ENCODE results near the gene ZNF597.
A peak's percentile ranks its signal among the peaks of the same experiment; 100 is the strongest.

Gene ZNF597, protein sequence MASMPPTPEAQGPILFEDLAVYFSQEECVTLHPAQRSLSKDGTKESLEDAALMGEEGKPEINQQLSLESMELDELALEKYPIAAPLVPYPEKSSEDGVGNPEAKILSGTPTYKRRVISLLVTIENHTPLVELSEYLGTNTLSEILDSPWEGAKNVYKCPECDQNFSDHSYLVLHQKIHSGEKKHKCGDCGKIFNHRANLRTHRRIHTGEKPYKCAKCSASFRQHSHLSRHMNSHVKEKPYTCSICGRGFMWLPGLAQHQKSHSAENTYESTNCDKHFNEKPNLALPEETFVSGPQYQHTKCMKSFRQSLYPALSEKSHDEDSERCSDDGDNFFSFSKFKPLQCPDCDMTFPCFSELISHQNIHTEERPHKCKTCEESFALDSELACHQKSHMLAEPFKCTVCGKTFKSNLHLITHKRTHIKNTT

DNA sequence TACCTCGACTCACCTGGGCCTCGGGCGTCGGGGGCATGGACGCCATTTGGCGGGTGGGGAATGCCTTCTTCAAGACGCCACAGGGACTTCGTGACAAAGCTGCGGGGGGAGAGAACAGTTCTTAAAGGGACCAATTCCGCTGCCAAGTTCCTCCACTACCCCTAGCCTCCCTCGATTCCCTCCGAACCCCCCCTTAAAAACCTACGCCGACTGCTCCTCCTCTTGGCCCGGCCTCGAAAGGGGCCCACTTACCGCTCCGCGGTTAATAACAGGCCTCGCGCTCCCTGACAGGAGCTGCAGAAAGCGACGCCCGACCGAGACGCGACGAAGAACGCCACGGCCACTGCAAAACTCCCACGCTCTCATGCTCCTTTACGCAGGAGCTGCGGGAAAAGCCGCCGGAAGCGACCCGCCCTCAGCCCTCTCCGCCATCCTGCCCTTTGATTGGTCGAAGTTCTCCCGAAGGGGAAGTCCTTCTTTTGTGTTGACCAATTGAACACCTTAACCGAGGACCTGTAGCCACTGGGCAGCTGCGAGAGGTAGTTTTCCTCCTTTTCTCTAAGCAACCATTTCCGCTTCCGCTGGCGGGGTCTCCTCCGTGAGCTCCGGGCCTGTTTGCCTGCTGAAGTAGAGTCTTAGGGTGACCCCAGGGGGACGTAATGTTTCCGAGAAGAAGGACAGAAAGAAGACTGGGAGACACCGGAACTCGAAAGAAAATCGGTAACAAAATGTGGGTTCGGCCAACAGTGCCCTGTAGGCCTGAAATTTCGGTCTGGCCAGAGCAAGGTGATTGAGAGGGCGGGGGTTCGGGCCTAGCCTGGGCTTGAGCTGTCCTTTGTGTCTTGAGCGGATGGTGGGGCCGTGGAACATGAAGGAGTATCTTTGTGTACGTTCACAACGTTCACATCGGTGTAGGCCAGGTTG, at the start of gene ZNF597, which contains the start of gene NAA60:
Gene ZNF597, minus strand, starts transcription at position 397 of the 924 bp plus-strand sequence. Its CDS starts 351 bp downstream, at position 46.
Gene NAA60, plus strand, starts transcription at position 573 of the 924 bp plus-strand sequence. CDS start 32,548 bp downstream, outside the sequence.
- peak; percentile 94 for DNase-seq
- in situ Hi-C loops (cut with HindIII; ENCODE audit: low pct_ligation_motif_present, low pct_unique_long_range_greater_than_20kb, low sequenced_read_pairs): no loop called here

DNA sequence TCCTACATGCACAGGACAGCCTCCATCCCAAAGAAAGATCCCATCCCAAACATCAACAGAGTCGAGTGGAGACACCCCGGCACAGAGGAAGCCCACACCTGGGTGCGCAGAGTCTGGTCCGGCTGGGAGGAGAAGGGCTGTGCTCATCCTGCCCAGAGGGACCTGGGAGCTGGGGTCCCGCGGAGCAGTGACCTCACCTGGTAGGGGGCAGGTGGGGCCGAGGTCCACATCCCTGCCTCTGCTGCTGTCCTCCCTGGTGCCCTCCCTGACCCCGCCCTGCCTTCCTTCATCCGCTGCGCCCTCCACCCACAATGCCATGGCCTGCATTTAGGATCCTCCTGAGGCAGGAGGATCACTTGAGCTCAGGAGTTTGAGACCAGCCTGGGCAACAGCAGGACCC, 49.1 kb upstream of the ZNF597 start:
- in situ Hi-C loops (cut with HindIII; ENCODE audit: low pct_ligation_motif_present, low pct_unique_long_range_greater_than_20kb, low sequenced_read_pairs): no loop called here
- no peak for DNase-seq

DNA sequence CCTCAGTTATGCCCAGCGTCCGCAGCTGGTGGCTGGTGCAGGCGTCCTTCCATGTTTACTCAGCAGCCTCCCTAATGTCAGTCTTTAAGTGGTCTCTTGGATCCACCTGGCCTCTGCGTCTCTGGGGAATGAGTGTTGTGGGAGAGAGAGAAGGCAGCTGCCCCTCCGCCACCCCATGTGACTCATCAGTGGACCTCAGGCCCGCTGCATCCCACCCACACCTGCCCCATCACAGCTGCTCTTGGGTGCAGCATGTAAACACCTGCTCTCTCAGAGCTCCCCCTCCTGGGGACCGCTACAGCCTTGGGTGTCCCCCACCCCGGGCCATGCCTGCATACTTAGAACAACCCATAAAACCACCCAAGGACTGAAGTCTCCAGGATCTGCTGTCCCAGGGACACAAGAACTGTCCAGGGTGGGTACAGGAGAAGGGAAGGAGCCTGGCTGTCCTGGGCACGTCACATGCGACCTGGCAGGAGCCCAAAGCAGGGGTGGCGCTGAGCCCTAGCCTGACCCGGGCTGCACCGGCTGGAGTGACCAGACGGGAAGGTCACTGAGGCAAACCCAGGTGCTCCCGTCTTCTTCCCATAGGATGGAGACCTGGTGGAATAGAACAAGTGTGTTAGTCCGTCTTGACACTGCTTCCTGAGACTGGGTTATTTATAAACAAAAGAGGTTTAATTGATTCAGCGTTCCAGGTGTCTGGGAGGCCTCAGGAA, 47.8 kb upstream of the ZNF597 start:
- DNase-seq: no peak
- in situ Hi-C loops (cut with HindIII; ENCODE audit: low pct_ligation_motif_present, low pct_unique_long_range_greater_than_20kb, low sequenced_read_pairs): no loop called here

DNA sequence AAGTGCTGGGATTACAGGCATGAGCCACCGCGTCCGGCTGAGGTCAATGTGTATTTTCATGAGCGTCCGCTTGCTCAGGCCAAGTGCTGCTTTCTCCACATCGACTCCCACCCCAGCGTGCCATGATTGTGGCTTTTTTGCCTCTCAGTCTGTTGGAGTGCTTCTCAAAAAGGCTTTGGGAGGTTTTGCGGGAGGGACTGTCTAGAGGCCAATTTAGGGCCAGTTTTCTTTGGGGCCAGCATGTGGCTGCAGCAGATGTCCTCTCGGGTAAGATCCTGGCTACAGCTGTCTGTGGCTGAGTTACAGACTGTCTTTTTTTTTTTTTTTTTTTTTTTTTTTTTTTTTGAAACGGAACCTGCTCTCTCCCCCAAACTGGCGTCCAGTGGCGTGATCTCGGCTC, 45.5 kb upstream of the ZNF597 start:
- in situ Hi-C loops (cut with HindIII; ENCODE audit: low pct_ligation_motif_present, low pct_unique_long_range_greater_than_20kb, low sequenced_read_pairs): no loop called here
- DNase-seq: no peak

DNA sequence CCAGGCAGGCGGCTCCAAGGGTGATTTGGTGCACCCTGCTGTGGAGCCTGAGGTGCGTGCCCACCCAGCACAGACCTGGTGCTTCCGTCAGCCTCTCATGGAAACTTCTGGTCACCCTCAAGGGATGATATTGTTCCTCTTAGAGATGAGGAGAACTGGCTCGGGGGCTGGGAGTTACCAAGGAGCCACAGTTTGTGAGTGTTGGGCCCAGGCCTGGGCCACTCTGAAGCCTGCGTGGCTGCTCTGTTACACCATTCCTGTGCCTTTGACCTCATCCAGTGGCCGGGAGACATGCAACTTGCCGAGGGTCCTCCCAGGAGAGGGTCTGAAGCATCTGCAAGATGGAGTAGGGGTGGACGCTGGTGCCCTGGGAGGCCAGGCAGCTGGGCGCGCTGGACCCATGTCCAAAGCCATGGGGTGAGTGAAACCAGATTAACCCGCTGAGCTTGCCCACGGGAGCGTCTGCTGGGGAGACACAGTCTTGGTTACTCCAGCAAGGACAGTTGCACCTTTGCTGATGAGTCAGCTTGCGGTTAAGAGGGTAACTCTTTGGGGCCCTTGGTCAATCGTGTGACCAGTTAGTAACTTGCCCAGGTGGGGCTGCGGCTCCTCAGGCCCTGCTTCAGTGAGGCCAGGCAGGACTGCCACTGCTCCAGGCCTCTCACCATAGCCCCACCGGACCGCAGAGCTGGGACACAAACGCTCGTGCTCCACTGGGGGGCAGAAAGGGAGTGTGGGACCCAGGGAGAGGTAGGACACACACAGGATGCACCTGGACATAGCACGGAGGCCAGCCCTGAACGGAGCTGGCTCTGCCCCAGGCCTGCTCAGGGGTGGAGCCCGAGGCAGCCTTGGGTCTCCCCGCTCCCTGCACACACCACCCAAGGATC, 44.5 kb upstream of the ZNF597 start:
- in situ Hi-C loops (cut with HindIII; ENCODE audit: low pct_ligation_motif_present, low pct_unique_long_range_greater_than_20kb, low sequenced_read_pairs): no loop called here
- no peak for DNase-seq

DNA sequence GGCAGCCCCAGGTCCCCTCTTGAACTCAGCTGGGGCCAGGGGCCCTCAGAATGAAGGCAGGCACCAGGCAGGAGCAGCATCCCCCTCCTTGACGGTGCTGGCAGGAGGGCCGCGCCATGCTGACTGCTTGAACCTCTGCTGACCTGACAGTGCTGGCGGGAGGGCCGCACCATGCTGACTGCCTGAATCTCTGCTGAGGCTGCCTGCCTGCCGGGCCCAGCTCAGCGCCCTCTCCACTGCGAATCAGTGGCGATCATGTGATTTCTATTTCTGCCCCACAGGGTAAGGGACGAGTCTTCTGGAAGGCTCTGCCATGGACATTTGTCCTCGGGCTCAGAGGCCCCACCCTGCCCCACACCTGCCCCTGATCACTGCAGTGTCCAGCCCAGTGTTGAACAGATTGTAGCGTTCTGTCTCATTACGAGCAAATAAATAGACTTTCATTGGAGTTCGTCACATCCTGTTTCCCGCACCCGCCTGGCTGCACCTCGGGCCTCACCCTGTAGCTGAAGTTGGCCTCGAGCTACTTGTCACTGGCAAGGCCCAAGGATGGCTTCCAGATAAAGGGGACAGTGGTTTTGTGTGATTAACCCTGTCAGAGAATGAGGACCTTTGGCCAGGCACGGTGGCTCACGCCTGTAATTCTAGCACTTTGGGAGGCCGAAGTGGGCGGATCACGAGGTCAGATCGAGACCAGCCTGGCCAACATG, 43.4 kb upstream of the ZNF597 start:
- in situ Hi-C loops (cut with HindIII; ENCODE audit: low pct_ligation_motif_present, low pct_unique_long_range_greater_than_20kb, low sequenced_read_pairs): no loop called here
- no peak for DNase-seq

DNA sequence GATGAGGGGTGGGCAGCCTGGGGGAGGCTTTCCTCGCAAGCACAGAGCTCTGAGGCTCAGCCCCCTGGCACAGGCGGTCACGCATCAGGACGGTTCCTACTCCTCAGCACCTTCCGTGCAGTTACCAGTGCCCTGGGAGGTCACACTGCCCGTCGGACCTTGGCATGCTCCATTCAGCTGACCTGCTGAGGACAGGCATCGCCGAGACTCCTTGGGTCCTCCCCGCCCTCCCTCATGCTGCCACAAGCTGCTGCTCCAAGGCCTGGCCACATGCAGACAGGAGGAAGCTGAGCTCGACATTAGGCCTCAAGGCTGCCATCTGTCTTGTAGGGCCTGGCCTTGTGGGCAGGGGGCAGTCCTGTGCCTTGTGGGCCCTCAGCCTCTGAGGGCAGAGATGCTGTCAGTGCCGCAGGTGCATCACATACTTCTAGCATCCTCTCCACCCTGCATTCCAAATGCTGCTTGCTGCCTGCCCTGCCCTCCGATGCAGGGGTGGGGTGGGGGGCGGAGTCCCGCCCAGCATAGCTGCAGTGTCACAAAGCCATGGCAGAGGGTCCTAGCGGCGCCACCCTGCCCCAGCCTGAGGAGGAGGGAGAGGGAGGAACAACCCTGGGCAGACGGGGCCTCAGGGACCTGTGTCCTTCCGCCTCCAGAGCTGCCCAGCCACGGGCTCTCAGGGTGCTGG, 42.7 kb upstream of the ZNF597 start:
- in situ Hi-C loops (cut with HindIII; ENCODE audit: low pct_ligation_motif_present, low pct_unique_long_range_greater_than_20kb, low sequenced_read_pairs): no loop called here
- no peak for DNase-seq

DNA sequence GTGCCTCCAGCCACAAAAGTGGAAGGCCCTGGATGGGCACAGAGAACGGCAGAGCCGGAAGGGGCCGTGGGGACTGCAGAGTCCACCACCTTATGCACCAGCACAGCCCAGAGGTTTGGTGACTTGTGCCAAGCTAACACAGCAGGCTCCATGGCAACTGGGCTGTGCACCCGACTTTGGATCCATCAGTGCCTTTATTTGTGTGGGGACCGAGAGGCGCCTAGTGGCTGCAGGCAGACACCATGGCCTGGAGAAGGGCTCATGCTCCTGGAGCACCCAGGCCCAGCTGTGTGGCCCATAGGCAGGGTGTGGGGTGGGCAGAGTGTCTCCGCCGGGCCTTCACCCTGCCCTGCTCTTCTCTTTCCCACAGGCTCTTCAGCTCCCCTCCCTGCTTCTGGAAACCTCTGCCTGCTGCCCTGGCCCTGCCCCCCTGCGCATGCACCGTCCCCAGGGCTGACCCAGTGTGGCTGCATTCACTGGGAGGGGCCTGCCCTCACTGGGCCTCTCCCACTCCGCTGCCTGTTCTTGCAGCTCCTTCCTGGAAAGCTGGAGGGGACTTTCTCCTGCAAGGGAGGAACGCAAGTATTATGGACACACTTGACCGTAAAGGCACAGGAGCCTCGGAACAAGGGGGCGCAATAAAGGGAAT, 41.9 kb upstream of the ZNF597 start:
- in situ Hi-C loops (cut with HindIII; ENCODE audit: low pct_ligation_motif_present, low pct_unique_long_range_greater_than_20kb, low sequenced_read_pairs): no loop called here

DNA sequence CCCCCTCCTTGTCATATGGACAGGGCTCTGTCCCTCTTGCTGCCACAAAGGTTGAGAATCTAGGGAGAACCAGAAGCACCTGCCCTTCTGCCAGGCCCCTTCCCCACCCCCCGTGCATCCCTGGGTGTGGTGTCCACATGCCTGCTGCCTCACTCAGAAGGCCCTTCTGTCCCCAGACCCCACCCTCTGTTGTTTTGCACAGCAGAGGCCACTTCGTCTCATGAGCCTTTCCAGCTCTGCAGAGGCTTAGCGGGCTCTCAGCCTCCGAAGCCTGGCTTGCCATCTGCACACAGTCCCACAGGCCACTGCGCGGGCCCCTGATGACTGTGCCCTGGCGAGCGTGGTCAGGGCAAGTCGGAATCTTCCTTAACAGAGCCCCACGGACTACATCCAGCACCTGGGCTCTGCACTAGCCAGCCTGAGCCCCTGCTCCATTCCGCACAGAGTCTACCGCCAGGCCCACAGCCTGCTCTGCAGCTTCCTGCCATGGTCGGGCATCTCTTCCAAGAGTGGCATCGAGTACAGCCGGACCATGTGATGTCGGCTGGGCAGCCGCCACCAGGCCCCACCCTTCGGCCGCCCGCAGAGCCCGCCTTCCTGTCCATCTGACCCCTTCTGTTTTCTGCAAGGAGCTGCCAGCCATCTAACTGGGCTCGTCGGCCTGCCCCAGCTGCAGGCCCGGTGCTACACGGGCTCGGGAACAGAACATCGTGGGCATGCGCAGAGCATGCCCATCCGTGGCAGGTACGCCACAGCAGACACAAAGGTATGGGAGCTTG, 41.2 kb upstream of the ZNF597 start:
- no peak for DNase-seq
- in situ Hi-C loops (cut with HindIII; ENCODE audit: low pct_ligation_motif_present, low pct_unique_long_range_greater_than_20kb, low sequenced_read_pairs): no loop called here

More for the DNA sequence above, 41.9 kb upstream of the ZNF597 start:
- DNase-seq: no peak

DNA sequence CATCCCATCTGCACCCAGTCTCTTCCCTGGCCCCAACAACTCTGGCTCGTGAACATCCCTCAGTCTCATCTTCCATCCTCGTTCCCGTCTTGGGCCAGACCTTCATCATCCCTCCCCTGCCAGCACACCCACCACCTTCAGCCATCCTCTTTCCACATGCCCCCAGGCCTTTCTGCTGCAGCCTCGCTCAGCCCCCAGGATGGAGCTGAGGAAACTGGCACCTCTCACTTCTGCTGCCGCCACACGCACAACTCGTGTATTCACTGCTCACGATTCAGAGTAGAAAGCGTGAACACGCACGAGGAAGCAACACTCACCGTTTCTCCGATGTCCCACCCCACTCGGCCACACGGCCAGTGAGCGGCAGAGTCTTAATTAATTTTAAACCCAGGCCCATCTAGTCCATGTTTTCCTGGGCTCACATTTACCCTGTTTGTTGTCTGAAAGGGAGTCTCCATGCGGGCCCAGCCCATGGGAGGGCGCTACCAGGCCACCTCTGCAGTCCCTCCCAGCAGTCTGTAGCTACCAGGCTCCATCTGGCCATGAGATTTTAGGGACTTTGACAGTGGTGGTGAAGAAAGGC, 39.4 kb upstream of the ZNF597 start:
- in situ Hi-C loops (cut with HindIII; ENCODE audit: low pct_ligation_motif_present, low pct_unique_long_range_greater_than_20kb, low sequenced_read_pairs): no loop called here
- no peak for DNase-seq

DNA sequence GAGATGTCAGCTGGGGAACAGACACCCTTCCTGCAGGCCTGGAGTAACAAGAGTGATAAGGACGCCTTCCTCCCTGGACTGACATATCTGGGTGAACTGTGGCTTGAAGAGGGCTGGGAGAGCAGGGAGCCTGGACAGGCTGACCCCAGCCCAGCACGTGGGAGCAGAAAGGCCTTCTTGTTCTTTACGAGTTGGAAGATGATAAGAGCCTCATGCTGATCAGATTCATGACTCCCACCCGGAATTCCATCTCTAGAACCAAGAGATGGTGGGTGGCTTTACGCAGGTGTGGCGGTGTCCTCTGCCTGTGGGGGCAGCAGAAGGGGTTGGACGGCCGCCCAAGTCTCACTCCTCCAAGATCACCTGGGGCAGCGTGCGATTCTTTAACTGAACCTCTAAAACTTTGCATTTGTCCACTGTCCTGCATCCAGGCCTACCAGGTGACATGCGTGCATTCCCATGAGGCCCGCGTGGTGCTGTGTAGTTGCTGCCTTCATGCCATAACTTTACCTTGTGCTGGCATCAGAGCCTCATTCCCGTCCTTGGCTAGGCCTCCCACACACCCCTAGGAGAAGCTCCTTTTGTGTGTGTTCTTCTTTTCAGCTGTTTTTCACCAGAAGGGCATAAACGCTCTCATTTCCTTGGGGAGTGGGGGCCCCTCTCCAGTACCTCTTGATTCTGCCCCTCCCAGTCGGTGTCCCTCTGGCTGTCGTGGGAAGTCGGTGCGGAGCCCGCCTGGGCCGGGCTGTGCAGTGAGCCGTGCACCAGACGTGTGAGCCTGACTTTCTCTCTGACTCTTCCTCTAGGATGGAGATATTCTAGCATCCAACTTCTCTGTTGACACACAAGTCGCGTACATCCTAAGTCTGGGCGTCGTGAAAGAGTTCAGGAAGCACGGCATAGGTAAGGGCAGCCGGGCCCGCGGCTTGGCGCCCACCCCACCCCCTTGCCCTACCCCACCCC, 38.7 kb upstream of the ZNF597 start:
- no peak for DNase-seq
- in situ Hi-C loops (cut with HindIII; ENCODE audit: low pct_ligation_motif_present, low pct_unique_long_range_greater_than_20kb, low sequenced_read_pairs): no loop called here

DNA sequence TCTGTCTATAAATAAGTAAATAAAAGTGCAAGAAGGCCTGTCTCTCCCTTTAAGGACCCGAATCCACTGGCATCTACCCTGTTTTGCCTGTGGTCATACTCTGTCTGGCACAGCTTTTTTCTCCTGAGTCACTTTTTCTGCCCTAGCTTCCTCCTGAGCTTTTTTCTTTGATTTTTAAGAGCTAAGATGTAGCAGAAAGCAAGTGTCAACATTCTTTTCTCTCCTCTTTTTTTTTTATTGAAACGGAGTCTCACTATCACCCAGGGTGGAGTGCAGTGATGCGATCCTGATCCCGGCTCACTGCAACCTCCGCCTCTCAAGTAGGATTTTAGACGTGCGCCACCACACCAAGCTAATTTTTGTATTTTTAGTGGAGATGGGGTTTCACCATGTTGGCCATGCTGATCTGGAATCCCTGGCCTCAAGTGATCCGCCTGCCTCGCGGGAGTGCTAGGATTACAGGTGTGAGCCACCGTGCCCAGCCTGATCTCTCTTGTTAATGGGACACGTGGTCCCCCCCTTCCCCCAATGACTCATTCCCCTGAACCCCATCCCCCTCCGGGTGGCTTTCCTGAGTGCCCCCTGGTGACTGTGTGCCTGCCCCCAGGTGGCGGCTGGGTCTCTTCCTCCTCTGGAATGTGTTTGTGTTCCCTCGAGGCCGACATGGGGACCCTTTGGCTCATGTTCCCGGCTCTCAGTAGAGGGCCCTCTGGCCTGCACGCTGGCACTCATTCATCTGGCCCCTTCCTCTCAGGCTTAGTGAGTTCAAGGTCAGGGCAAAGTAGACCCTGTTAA, 37.8 kb upstream of the ZNF597 start:
- no peak for DNase-seq
- in situ Hi-C loops (cut with HindIII; ENCODE audit: low pct_ligation_motif_present, low pct_unique_long_range_greater_than_20kb, low sequenced_read_pairs): no loop called here

DNA sequence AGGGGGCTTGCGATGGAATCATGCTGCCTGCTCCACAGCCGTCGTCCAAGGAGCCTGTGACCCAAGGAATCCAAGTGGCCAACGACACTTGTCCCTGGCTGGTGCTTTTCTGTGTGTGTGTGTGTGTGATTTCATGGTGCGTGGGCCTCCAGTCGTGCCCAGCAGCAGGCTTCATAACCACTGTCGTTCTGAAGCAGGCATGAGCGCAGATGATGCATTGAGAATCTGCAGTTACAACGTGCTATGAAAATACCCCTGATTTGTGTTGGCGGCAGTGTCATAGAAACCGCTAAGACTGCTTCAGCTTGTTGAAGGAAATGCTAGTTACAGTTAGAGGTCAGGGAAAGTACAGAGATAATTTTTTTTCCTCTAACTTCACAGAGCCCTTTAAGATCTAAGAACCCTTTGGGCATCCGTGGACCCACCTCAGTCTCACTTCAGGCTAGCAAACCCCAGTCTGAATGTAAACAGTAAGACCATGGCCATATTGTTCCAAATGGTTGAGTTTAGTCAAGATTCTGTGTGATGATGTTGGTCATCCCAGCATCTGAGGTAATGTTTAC, 36.4 kb upstream of the ZNF597 start:
- in situ Hi-C loops (cut with HindIII; ENCODE audit: low pct_ligation_motif_present, low pct_unique_long_range_greater_than_20kb, low sequenced_read_pairs): no loop called here
- no peak for DNase-seq

Measured in ACHN (cell line).